Colonic mucosa (tissue), 4 donors: ENCODE results near the gene WSB1. TPM values are rescaled to one million over a fixed set of nuclear protein-coding genes. Genes with fewer than 3 reads are reported as not detected.
"Not testable (repeated sequence)": the region's sequence is repeated elsewhere in the genome, so short reads cannot be mapped to it uniquely, and the experiment has no call there.

Source experiments
- DNase-seq: peaks from one replicate; pipeline ENCODE4 v3.0.0-alpha.2; 2020
- H3K27ac ChIP-seq: fragments of 200-600 bp; one replicate; pipeline ENCODE4 v1.8.0; 2021
- H3K27me3 ChIP-seq: fragments of 200-600 bp; one replicate; pipeline ENCODE4 v1.8.0; 2021
- H3K36me3 ChIP-seq: fragments of 200-600 bp; one replicate; pipeline ENCODE4 v1.8.0; 2021
- H3K4me1 ChIP-seq: fragments of 200-600 bp; one replicate; pipeline ENCODE4 v1.8.0; 2021; ENCODE audit warnings: mild to moderate bottlenecking
- H3K4me3 ChIP-seq: fragments of 200-600 bp; one replicate; pipeline ENCODE4 v1.8.0; 2021
- H3K9ac ChIP-seq, 2 donors: one replicate each; pipeline ENCODE4 v1.7.0; 2013; ENCODE audit warnings: control low read depth in 2 of 2, low read depth in 2 of 2, low read length in 2 of 2
- H3K9me3 ChIP-seq: fragments of 200-600 bp; one replicate; pipeline ENCODE4 v1.8.0; 2021
- intact Hi-C: fragments of 100-400 bp; cut with DNase I; formaldehyde crosslinking; loops from one replicate; pipeline ENCODE4 v1.14.1; 2022
- total RNA-seq, 2 donors: library from RNA; stranded (reverse); fragmentation: NEBNext Ultra II Directional in 1 of 2; extraction: Animal tissue kit (Norgen Biotek cat#: 25700) in 1 of 2; gene quantifications; one replicate each; pipeline ENCODE4 v1.2.1, GENCODE V29; 2021
- TF ChIP-seq, protein P1 (sequence below): fragments of 200-600 bp; IDR thresholded peaks from one replicate; pipeline ENCODE4 v1.8.0; 2022; ENCODE audit warnings: antibody characterized with exemption, mild to moderate bottlenecking
- donor health status: healthy.
- donor health status: DM: no; HTN: no; CAD: no.
- donor health status: DM: no; HTN: no; CAD: no.

The WSB1 gene
- total RNA-seq, 2 donors from 2014 or later = 94.2 to 150 TPM

DNA sequence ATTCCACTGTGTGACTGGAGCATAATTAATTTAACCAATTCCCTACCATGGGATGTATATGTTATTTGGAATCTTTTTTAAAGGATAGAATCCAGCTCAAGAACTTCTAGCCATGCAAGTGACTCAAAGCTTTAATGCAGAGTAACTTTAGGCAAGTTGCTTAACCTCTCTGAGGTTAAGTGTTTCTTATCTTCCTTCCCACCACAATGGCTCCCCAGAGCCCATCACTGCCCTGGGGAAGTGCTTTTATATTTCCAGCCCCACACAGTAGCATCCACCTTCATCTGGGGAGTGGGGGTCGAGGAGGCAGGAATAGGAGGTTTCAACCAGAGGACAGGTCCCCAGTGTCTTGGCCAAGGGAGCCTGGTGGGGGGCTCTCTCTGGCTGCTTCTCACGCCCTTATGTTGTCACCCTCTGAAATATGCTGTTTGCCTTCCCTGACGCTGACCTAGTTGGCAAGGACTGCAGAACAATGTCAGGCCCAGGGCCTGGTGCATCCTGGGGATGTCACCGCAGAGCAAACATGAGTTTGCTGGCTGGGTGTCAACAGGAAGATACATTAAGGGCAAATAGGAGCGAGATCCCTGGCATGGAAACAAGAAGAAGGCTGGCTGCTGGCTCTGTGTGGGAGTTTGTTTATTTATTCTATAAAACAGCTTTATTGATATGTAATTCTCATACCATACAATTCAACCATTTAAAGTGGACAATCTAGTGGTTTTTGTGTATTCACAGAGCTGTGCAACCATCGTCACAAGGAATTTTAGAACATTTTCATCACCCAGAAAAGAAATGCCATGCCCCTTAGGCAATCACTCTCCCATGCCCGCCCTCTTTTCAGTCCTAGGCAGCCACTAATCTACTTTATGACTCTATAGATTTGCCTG, 46.6 kb upstream of the WSB1 start:
- DNase-seq = peak; percentile 83
- TF ChIP-seq, protein P1, sequence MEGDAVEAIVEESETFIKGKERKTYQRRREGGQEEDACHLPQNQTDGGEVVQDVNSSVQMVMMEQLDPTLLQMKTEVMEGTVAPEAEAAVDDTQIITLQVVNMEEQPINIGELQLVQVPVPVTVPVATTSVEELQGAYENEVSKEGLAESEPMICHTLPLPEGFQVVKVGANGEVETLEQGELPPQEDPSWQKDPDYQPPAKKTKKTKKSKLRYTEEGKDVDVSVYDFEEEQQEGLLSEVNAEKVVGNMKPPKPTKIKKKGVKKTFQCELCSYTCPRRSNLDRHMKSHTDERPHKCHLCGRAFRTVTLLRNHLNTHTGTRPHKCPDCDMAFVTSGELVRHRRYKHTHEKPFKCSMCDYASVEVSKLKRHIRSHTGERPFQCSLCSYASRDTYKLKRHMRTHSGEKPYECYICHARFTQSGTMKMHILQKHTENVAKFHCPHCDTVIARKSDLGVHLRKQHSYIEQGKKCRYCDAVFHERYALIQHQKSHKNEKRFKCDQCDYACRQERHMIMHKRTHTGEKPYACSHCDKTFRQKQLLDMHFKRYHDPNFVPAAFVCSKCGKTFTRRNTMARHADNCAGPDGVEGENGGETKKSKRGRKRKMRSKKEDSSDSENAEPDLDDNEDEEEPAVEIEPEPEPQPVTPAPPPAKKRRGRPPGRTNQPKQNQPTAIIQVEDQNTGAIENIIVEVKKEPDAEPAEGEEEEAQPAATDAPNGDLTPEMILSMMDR = no peak
- no peak overlapping the region for H3K4me3 ChIP-seq
- intact Hi-C loops = loop anchor here (5.0 kb wide), 1 partner anchor 45 kb away; the partner anchor contains the start of gene WSB1
- H3K4me1 ChIP-seq = peaks cover 11% of the 10 kb centered on the region
- H3K9ac ChIP-seq = peak overlapping the region in 1 of 2 donors; percentile 51
- H3K9me3 ChIP-seq = no peaks in the 10 kb centered on the region
- no peaks in the 10 kb centered on the region for H3K36me3 ChIP-seq
- peak overlapping the region; percentile 65 for H3K27ac ChIP-seq
- H3K27me3 ChIP-seq = no peaks in the 10 kb centered on the region

DNA sequence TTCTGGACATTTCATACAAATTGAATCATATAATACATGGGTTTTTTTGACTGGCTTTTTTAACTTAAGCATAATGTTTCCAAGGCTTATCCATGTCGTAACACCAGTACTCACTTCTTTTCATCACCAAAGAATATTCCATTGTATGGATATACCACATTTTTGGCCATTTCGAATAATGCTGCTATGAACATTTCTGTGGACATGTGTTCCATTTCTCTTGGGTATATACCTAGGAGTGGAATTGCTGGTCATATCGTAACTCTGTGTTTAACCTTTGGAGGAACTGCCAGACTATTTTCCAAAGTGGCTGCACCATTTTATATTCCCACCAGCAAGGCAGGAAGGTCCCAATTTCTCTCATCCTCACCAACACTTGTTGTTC, 46.0 kb upstream of the WSB1 start:
- intact Hi-C loops = loop anchor here (5.0 kb wide), 1 partner anchor 44 kb away; the partner anchor contains the start of gene WSB1

DNA sequence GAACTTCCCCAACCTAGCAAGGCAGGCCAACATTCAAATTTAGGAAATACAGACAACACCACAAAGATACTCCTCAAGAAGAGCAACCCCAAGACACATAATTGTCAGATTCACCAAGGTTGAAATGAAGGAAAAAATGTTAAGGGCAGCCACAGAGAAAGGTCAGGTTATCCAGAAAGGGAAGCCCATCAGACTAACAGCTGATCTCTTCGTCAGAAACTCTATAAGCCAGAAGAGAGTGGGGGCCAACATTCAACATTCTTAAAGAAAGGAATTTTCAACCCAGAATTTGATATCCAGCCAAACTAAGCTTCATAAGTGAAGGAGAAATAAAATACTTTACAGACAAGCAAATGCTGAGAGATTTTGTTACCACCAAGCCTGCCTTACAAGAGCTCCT, 43.1 kb upstream of the WSB1 start:
- H3K4me1 ChIP-seq = peaks cover 11% of the 10 kb centered on the region
- H3K9ac ChIP-seq, intact Hi-C loops, H3K36me3 ChIP-seq, DNase-seq, H3K4me3 ChIP-seq, H3K27me3 ChIP-seq, H3K27ac ChIP-seq, H3K9me3 ChIP-seq: not testable (repeated sequence)

More for the DNA sequence above, 46.0 kb upstream of the WSB1 start:
- TF ChIP-seq, protein P1 = no peak
- Histone ChIP-seq H3K9ac (no peak overlapping the region), H3K36me3 (no peaks in the 10 kb centered on the region), H3K9me3 (no peaks in the 10 kb centered on the region), H3K27ac (peak overlapping the region; percentile 65), H3K27me3 (no peaks in the 10 kb centered on the region), H3K4me3 (no peak overlapping the region), H3K4me1 (peaks cover 11% of the 10 kb centered on the region)
- no peak for DNase-seq

DNA sequence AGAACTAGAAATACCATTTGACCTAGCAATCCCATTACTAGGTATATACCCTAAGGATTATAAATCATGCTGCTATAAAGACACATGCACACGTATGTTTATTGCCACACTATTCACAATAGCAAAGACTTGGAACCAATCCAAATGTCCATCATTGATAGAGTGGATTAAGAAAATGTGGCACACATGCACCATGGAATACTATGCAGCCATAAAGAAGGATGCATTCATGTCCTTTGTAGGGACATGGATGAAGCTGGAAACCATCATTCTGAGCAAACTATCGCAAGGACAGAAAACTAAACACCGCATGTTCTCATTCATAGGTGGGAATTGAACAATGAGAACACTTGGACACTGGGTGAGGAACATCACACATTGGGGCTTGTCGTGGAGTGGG, 39.1 kb upstream of the WSB1 start:
- intact Hi-C loops, H3K4me1 ChIP-seq, H3K27me3 ChIP-seq, H3K36me3 ChIP-seq, H3K9ac ChIP-seq, H3K4me3 ChIP-seq, H3K27ac ChIP-seq, H3K9me3 ChIP-seq, DNase-seq: not testable (repeated sequence)

DNA sequence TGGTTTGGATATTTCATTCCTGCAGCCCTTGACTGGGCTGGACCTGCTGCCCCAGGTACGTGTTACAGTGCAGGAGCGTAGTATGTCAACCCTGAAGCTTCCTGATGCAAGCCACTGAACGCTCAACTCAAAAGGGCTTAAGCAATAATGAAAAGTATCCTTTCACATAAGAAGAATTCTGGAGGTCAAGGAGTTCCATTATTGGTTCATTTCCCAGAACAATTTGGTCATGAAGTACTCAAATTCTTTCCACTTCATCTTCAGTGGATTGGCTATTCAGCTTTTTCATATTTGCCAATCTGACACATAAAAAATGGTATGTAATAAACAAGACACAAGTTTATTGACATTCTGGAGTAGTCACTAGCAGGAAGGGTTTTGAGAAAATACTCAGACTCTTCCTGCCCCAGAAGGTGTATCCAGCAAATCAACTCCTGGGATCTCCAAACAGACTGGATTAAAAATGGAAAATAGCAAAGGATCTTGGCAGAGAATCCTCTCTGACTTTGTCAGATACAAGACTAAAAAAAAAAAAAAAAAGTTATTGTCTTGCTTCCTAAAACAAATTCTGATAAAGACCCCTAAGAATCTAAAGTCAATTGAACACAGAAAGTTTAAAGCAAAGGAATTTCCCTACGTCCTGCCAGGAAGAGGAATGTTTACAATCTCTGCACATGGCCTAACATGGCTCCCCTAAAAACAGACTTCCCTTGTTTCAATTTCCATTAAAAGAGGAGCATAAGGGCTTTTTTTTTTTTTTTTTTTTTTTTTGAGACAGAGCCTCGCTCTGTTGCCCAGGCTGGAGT, 37.5 kb upstream of the WSB1 start:
- DNase-seq = no peak

DNA sequence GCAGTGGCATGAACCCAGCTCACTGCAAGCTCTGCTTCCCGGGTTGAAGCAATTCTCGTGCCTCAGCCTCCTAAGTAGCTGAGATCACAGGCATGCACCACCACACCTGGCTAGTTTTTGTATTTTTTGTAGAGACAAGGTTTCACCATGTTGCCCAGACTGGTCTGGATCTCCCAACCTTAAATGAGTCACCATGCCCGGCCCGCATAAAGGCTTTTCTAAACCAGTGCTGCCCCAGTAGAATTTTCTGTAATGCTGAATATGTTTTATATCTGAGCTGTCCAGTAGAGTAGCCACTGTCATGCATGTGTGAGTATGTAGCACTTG, 36.9 kb upstream of the WSB1 start:
- H3K4me1 ChIP-seq = peaks cover 4% of the 10 kb centered on the region
- TF ChIP-seq, protein P1 = no peak
- H3K27me3 ChIP-seq = no peaks in the 10 kb centered on the region
- no peak overlapping the region for H3K9ac ChIP-seq
- intact Hi-C loops = no loop called here
- no peaks in the 10 kb centered on the region for H3K36me3 ChIP-seq
- no peaks in the 10 kb centered on the region for H3K9me3 ChIP-seq
- DNase-seq = no peak
- H3K4me3 ChIP-seq = no peak overlapping the region
- H3K27ac ChIP-seq = peak overlapping the region; percentile 61

More for the DNA sequence above, 37.5 kb upstream of the WSB1 start:
- Histone ChIP-seq H3K9ac (no peak overlapping the region), H3K27me3 (no peaks in the 10 kb centered on the region), H3K4me1 (peaks cover 4% of the 10 kb centered on the region), H3K36me3 (no peaks in the 10 kb centered on the region), H3K4me3 (no peak overlapping the region), H3K27ac (peak overlapping the region; percentile 61), H3K9me3 (no peaks in the 10 kb centered on the region)
- intact Hi-C loops = no loop called here
- TF ChIP-seq, protein P1 = no peak
